A549 (cell line): ENCODE results near the gene S1PR2.
"Not testable (repeated sequence)": the region's sequence is repeated elsewhere in the genome, so short reads cannot be mapped to it uniquely, and the experiment has no call there.

ENCODE experiments used
- E2F6 ChIP-seq: IDR thresholded peaks from 2 replicates; pipeline ENCODE4 v1.6.1; 2012; ENCODE audit warnings: low read depth, borderline replicate concordance
- EP300 ChIP-seq, 2 experiments: fragments of >200 bp; sonication (Bioruptor Twin); formaldehyde crosslinking; IDR thresholded peaks; 2 replicates in 1 of 2; 3 replicates in 1 of 2; pipeline ENCODE4 v1.6.1; 2016 to 2017
- HES2 ChIP-seq: fragments of >200 bp; sonication (Bioruptor Twin); formaldehyde crosslinking; IDR thresholded peaks from 2 replicates; pipeline ENCODE4 v1.6.1; 2016
- MYC ChIP-seq: IDR thresholded peaks from 2 replicates; pipeline ENCODE4 v1.6.1; 2012; ENCODE audit warnings: mild to moderate bottlenecking, inconsistent platforms, low read length, improper control_type of control experiment, borderline replicate concordance
- POLR2A ChIP-seq: IDR thresholded peaks from 2 replicates; pipeline ENCODE4 v1.6.1; 2012; ENCODE audit warnings: mild to moderate bottlenecking, low read length
- RCOR1 ChIP-seq: fragments of 150-350 bp; IDR thresholded peaks from 2 replicates; pipeline ENCODE4 v1.6.1; 2014; ENCODE audit warnings: antibody characterized with exemption, low read length, low read depth
- RFX5 ChIP-seq: fragments of 450-650 bp; IDR thresholded peaks from 2 replicates; pipeline ENCODE4 v1.7.1; 2014; ENCODE audit warnings: antibody characterized with exemption, mild to moderate bottlenecking, moderate library complexity
- RNF2 ChIP-seq: fragments of 200-600 bp; sonication (generic); IDR thresholded peaks from 2 replicates; pipeline ENCODE4 v1.6.1; 2016; ENCODE audit warnings: low read depth, mild to moderate bottlenecking, antibody characterized with exemption, moderate library complexity, borderline replicate concordance
- TF ChIP-seq, protein P1 (sequence below): fragments of >200 bp; sonication (Bioruptor Twin); formaldehyde crosslinking; IDR thresholded peaks from 3 replicates; pipeline ENCODE4 v1.5.1; 2016

GRCh38 chr19:10180024-10180423 is 51.1 kb downstream of the S1PR2 start:
- not testable (repeated sequence) for TF ChIP-seq RNF2; POLR2A; MYC; E2F6; HES2; EP300 (IDR thresholded peaks at IDR 0.05); RFX5; RCOR1
- TF ChIP-seq, protein P1, sequence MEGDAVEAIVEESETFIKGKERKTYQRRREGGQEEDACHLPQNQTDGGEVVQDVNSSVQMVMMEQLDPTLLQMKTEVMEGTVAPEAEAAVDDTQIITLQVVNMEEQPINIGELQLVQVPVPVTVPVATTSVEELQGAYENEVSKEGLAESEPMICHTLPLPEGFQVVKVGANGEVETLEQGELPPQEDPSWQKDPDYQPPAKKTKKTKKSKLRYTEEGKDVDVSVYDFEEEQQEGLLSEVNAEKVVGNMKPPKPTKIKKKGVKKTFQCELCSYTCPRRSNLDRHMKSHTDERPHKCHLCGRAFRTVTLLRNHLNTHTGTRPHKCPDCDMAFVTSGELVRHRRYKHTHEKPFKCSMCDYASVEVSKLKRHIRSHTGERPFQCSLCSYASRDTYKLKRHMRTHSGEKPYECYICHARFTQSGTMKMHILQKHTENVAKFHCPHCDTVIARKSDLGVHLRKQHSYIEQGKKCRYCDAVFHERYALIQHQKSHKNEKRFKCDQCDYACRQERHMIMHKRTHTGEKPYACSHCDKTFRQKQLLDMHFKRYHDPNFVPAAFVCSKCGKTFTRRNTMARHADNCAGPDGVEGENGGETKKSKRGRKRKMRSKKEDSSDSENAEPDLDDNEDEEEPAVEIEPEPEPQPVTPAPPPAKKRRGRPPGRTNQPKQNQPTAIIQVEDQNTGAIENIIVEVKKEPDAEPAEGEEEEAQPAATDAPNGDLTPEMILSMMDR, result not testable (repeated sequence)
